ENCODE data around the gene ADGRV1.

Gene ADGRV1

GRCh38 chr5:90949469-90950358 is 391.1 kb downstream of the ADGRV1 start:
- Histone ChIP-seq H3K4me1 (ENCODE audit: control insufficient read depth, low read length) (no peaks in the 10 kb centered on the region), H3K79me2 (ENCODE audit: control insufficient read depth, low read length) (no peaks in the 10 kb centered on the region), H3K9me3 (ENCODE audit: control insufficient read depth, insufficient read depth, low read length) (no peaks in the 10 kb centered on the region), H4K20me1 (ENCODE audit: control insufficient read depth, insufficient read depth, low read depth, low read length) (no peaks in the 10 kb centered on the region), H3K4me3 (ENCODE audit: low read length) (no peak overlapping the region), H3K9me2 (replicated peaks; ENCODE audit: control insufficient read depth, low read length) (no peaks in the 10 kb centered on the region), H3F3A (ENCODE audit: control insufficient read depth, insufficient read depth) (no peaks in the 10 kb centered on the region), H3K36me3 (ENCODE audit: control insufficient read depth, low read length) (no peaks in the 10 kb centered on the region), H3K27me3 (ENCODE audit: control insufficient read depth, low read length) (no peaks in the 10 kb centered on the region), H3K27ac (ENCODE audit: low read depth, low read length) (no peak overlapping the region), H3K4me2 (ENCODE audit: low read length) (no peak overlapping the region)
- TF ChIP-seq CTCF (IDR thresholded peaks at IDR 0.05; ENCODE audit: low read depth, low read length, poor library complexity, severe bottlenecking) (no peak), EZH2phosphoT487 (IDR thresholded peaks at IDR 0.05; ENCODE audit: borderline replicate concordance, low read length) (no peak)

GRCh38 chr5:90955001-90955635 is 396.5 kb downstream of the ADGRV1 start:
- no peak overlapping the region for H3K27ac ChIP-seq (ENCODE audit: low read depth, low read length)
- H3K27me3 ChIP-seq (ENCODE audit: control insufficient read depth, low read length): no peaks in the 10 kb centered on the region
- no peaks in the 10 kb centered on the region for H4K20me1 ChIP-seq (ENCODE audit: control insufficient read depth, insufficient read depth, low read depth, low read length)
- TF ChIP-seq CTCF (IDR thresholded peaks at IDR 0.05; ENCODE audit: low read depth, low read length, poor library complexity, severe bottlenecking) (no peak), EZH2phosphoT487 (IDR thresholded peaks at IDR 0.05; ENCODE audit: borderline replicate concordance, low read length) (no peak)
- H3K4me1 ChIP-seq (ENCODE audit: control insufficient read depth, low read length): no peaks in the 10 kb centered on the region
- H3K9me3 ChIP-seq (ENCODE audit: control insufficient read depth, insufficient read depth, low read length): no peaks in the 10 kb centered on the region
- H3K4me3 ChIP-seq (ENCODE audit: low read length): no peak overlapping the region
- H3K36me3 ChIP-seq (ENCODE audit: control insufficient read depth, low read length): no peaks in the 10 kb centered on the region
- no peak overlapping the region for H3K4me2 ChIP-seq (ENCODE audit: low read length)
- H3K79me2 ChIP-seq (ENCODE audit: control insufficient read depth, low read length): no peaks in the 10 kb centered on the region
- H3K9me2 ChIP-seq (replicated peaks; ENCODE audit: control insufficient read depth, low read length): no peaks in the 10 kb centered on the region
- no peaks in the 10 kb centered on the region for H3F3A ChIP-seq (ENCODE audit: control insufficient read depth, insufficient read depth)

GRCh38 chr5:90956511-90957097 is 398.0 kb downstream of the ADGRV1 start:
- no peak overlapping the region for H3K4me2 ChIP-seq (ENCODE audit: low read length)

More at GRCh38 chr5:90956511-90957097, 398.0 kb downstream of the ADGRV1 start:
- Histone ChIP-seq H3K9me3 (ENCODE audit: control insufficient read depth, insufficient read depth, low read length) (no peaks in the 10 kb centered on the region), H3K4me3 (ENCODE audit: low read length) (no peak overlapping the region), H3K9me2 (replicated peaks; ENCODE audit: control insufficient read depth, low read length) (no peaks in the 10 kb centered on the region), H3K79me2 (ENCODE audit: control insufficient read depth, low read length) (no peaks in the 10 kb centered on the region), H4K20me1 (ENCODE audit: control insufficient read depth, insufficient read depth, low read depth, low read length) (no peaks in the 10 kb centered on the region), H3K4me1 (ENCODE audit: control insufficient read depth, low read length) (no peaks in the 10 kb centered on the region), H3F3A (ENCODE audit: control insufficient read depth, insufficient read depth) (no peaks in the 10 kb centered on the region), H3K36me3 (ENCODE audit: control insufficient read depth, low read length) (no peaks in the 10 kb centered on the region), H3K27me3 (ENCODE audit: control insufficient read depth, low read length) (no peaks in the 10 kb centered on the region), H3K27ac (ENCODE audit: low read depth, low read length) (no peak overlapping the region)
- TF ChIP-seq EZH2phosphoT487 (IDR thresholded peaks at IDR 0.05; ENCODE audit: borderline replicate concordance, low read length): no peak
- TF ChIP-seq CTCF (IDR thresholded peaks at IDR 0.05; ENCODE audit: low read depth, low read length, poor library complexity, severe bottlenecking): no peak

Data from DOHH2 (cell line).